ENCODE measurements around the gene CDHR3.
"Not testable (repeated sequence)": the region's sequence is repeated elsewhere in the genome, so short reads cannot be mapped to it uniquely, and the experiment has no call there.

DNA sequence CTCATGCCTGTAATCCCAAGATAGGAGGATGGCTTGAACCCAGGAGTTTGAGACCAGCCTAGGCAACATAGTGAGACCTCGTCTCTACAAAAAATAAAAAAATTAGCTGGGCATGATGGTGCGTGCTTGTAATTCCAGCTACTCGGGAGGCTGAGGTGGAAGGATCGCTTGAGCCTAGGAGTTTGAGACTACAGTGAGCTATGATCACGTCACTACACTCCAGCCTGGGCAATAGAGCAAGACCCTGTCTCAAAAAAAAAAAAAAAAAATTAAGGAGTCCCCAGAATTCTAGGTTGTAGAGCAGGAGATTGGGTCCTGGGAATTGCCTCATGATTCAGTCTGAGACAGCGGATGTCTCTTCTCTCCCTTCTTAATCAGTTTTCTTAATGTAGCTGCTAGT lies 21.7 kb downstream of the CDHR3 start:
- not testable (repeated sequence) for TF ChIP-seq CTCF, POLR2AphosphoS5, POLR2A (IDR thresholded peaks at IDR 0.05)

Measured in prostate gland (tissue), 2 donors.